Measurements from ENCODE around the gene ATP6AP1.

GRCh38 chrX:154380787-154381186, 47.7 kb upstream of the ATP6AP1 start:
- TF ChIP-seq CTCF (IDR thresholded peaks at IDR 0.05) (no peak), POLR2A (IDR thresholded peaks at IDR 0.05) (no peak), POLR2AphosphoS5 (IDR thresholded peaks at IDR 0.05) (no peak), EP300 (IDR thresholded peaks at IDR 0.05) (no peak)

Data from upper lobe of left lung (tissue), 4 donors.